Vein endothelial cell (primary cell): ENCODE measurements around the gene ITSN1. TPM values are rescaled to one million over a fixed set of nuclear protein-coding genes. Genes with fewer than 3 reads are reported as not detected.

Experiments
- total RNA-seq: library from RNA; depleted of rRNA; stranded (reverse); fragments of >200 nt; gene quantifications from 2 replicates; pipeline ENCODE4 v1.2.3, GENCODE V29; 2012

Gene ITSN1
- total RNA-seq: 48.7 and 65.2 TPM in 2 replicates

GRCh38 chr21:33642027-33642895 is at the start of gene ITSN1:
TSS of gene ITSN1 (plus strand) at chr21:33642501. CDS start at chr21:33718829, 76,328 bp downstream.

GRCh38 chr21:33641352-33642026 is 812 bp upstream of the ITSN1 start, which contains the start of gene CRYZL1:
TSS of gene CRYZL1 (minus strand) at chr21:33641741. CDS start at chr21:33631551, 10,190 bp downstream.

DNA sequence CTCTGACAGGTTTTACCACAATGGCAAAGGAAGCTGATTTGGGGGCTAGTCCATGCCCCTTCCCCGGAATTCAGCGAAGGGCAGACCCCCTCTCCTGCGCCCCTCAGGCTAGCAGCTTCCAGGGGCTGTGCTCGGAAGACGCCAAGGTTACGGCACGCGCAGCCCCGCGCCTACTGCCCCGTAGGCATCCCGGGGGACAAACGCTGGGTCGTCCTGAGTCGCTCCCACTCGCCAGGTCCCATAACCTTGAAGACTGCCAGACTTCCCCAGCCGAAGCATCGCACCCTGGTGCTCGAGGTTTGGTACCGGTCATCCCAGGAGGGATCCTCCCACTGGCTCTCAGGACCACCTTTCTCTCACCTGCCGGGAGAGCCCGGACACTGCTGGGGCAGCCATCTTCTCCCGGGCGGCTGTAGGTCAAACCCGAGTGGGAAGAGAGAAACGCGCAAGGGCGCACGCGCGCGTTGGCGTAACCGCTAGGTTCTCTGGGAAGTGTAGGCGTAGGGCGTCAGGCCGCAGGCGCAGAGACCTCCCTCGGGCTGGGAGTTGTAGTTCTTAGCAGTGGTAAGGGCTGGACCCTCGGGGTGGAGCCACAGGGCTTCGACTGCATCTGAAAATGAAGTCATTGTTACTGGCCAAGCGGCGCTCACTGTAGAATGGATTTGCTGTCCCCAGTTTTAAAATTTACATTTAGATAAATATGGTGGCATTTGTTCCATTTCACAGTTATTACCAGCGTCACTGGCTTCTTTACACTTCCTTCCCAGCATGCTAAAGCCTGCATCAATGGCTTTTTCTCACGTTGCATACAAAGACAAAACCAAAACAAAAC is 273.3 kb downstream of the ITSN1 start, which contains the start of gene ATP5PO:
Gene ATP5PO (minus strand): TSS at position 437 of the 832 bp plus-strand sequence. CDS start 41 bp downstream, at position 396.

Other genes starting within 250 kb of the ITSN1 start
- gene IFNGR2, start 239.1 kb upstream of the ITSN1 start, total RNA-seq: 62.1 and 70.2 TPM in 2 replicates
- 18.3 and 30.0 TPM in 2 replicates for gene TMEM50B, start 162.5 kb upstream of the ITSN1 start, total RNA-seq
- gene DNAJC28, start 150.8 kb upstream of the ITSN1 start, total RNA-seq: 2.0 and 2.4 TPM in 2 replicates
- 95.4 and 138 TPM in 2 replicates for gene GART, start 100.4 kb upstream of the ITSN1 start, total RNA-seq
- 149 and 154 TPM in 2 replicates for gene SON, start 99.5 kb upstream of the ITSN1 start, total RNA-seq
- gene DONSON, start 53.8 kb upstream of the ITSN1 start, total RNA-seq: 14.7 and 20.0 TPM in 2 replicates
- 20.9 and 21.9 TPM in 2 replicates for gene CRYZL1, start 760 bp upstream of the ITSN1 start, total RNA-seq